ENCODE data around the gene QSOX1.
"Not testable (repeated sequence)": the region's sequence is repeated elsewhere in the genome, so short reads cannot be mapped to it uniquely, and the experiment has no call there.

The QSOX1 gene

GRCh38 chr1:180154325-180155181, at the start of gene QSOX1:
Gene QSOX1, plus strand, starts transcription at chr1:180154869. Its CDS starts 39 bp downstream, at chr1:180154908.
- H3K4me3 ChIP-seq (ENCODE audit: low read length): peak within 1 kb of the TSS; percentile 72
- no peak for TF ChIP-seq ZNF274 (IDR thresholded peaks at IDR 0.05; ENCODE audit: low read depth, low read length)

DNA sequence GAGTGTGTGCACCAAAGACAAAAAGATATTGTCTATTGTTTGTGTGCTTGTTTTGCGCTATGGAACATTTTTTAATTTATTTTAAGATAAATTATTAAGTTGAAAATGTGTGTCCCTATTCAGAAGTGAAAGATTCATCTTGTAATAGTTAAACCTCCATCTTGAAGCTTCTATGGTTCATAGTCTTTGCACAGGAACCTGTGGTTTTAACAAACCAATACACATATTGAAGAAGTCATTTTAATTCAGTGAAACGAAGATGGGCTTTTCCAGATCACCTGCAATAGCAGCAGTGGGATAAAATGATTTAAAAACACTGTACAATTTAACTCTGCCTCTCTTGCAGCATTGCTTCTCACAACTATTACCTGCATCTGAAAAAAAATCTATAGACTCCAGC, 42.6 kb upstream of the QSOX1 start:
- no peak for TF ChIP-seq ZNF274 (IDR thresholded peaks at IDR 0.05; ENCODE audit: low read depth, low read length)

GRCh38 chr1:180112984-180113647, 41.6 kb upstream of the QSOX1 start:
- no peak for TF ChIP-seq ZNF274 (IDR thresholded peaks at IDR 0.05; ENCODE audit: low read depth, low read length)
- no peak overlapping the region for H3K4me3 ChIP-seq (ENCODE audit: low read length)

More for the DNA sequence above, 42.6 kb upstream of the QSOX1 start:
- H3K4me3 ChIP-seq (ENCODE audit: low read length): no peak overlapping the region

- TF ChIP-seq ZNF274 (IDR thresholded peaks at IDR 0.05; ENCODE audit: low read depth, low read length): no peak
- H3K4me3 ChIP-seq (ENCODE audit: low read length): no peak overlapping the region
These were observed 40.2 kb upstream of the QSOX1 start for GRCh38 chr1:180114396-180114945.

GRCh38 chr1:180116964-180117763, 37.5 kb upstream of the QSOX1 start:
- no peak for TF ChIP-seq ZNF274 (IDR thresholded peaks at IDR 0.05; ENCODE audit: low read depth, low read length)
- H3K4me3 ChIP-seq (ENCODE audit: low read length): no peak overlapping the region

GRCh38 chr1:180117764-180118116, 36.9 kb upstream of the QSOX1 start:
- no peak for TF ChIP-seq ZNF274 (IDR thresholded peaks at IDR 0.05; ENCODE audit: low read depth, low read length)
- no peak overlapping the region for H3K4me3 ChIP-seq (ENCODE audit: low read length)

GRCh38 chr1:180119837-180120236, 34.8 kb upstream of the QSOX1 start:
- TF ChIP-seq ZNF274 (IDR thresholded peaks at IDR 0.05; ENCODE audit: low read depth, low read length): no peak
- H3K4me3 ChIP-seq (ENCODE audit: low read length): no peak overlapping the region

- TF ChIP-seq ZNF274 (IDR thresholded peaks at IDR 0.05; ENCODE audit: low read depth, low read length): no peak
- no peak overlapping the region for H3K4me3 ChIP-seq (ENCODE audit: low read length)
These were observed 31.2 kb upstream of the QSOX1 start for GRCh38 chr1:180123463-180123936.

GRCh38 chr1:180130651-180131050, 24.0 kb upstream of the QSOX1 start:
- no peak for TF ChIP-seq ZNF274 (IDR thresholded peaks at IDR 0.05; ENCODE audit: low read depth, low read length)
- no peak overlapping the region for H3K4me3 ChIP-seq (ENCODE audit: low read length)

GRCh38 chr1:180131510-180131909, 23.2 kb upstream of the QSOX1 start:
- TF ChIP-seq ZNF274 (IDR thresholded peaks at IDR 0.05; ENCODE audit: low read depth, low read length): no peak
- H3K4me3 ChIP-seq (ENCODE audit: low read length): no peak overlapping the region

DNA sequence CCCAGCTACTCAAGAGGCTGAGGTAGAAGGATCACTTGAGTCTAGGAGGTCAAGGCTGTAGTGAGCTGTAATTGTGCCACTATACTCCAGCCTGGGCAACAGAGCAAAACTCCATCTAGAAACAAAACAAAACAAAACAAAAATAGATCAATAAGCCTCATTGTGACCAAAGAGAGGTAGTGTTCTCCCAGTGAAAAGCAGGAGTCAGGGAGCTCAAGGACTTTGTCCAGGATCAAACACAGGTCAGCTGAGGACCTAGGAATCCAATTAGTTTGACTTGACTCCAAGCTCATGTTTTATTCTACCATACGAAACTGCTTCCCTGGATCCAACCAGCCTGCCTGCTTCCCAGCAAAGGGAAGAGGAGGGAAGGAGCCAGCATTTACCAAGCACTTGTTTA, 21.5 kb upstream of the QSOX1 start:
- no peak overlapping the region for H3K4me3 ChIP-seq (ENCODE audit: low read length)
- no peak for TF ChIP-seq ZNF274 (IDR thresholded peaks at IDR 0.05; ENCODE audit: low read depth, low read length)

- H3K4me3 ChIP-seq (ENCODE audit: low read length): not testable (repeated sequence)
These were observed 21.0 kb upstream of the QSOX1 start for GRCh38 chr1:180133688-180134087.

- no peak overlapping the region for H3K4me3 ChIP-seq (ENCODE audit: low read length)
- no peak for TF ChIP-seq ZNF274 (IDR thresholded peaks at IDR 0.05; ENCODE audit: low read depth, low read length)
These were observed 19.1 kb upstream of the QSOX1 start for GRCh38 chr1:180135535-180135934.

- no peak overlapping the region for H3K4me3 ChIP-seq (ENCODE audit: low read length)
- TF ChIP-seq ZNF274 (IDR thresholded peaks at IDR 0.05; ENCODE audit: low read depth, low read length): no peak
These were observed 18.2 kb upstream of the QSOX1 start for GRCh38 chr1:180136331-180136967.

Data from GM08714 (cell line).